Anterior cingulate cortex (tissue), 58 donors: ENCODE data around the gene BCL11A.
A peak's percentile ranks its signal among the peaks of the same experiment; 100 is the strongest.

Experiments
- DNase-seq, 58 donors: peaks; one replicate each; lab custom pipeline; 2025; lab: John Stamatoyannopoulos, UW

BCL11A gene

DNA sequence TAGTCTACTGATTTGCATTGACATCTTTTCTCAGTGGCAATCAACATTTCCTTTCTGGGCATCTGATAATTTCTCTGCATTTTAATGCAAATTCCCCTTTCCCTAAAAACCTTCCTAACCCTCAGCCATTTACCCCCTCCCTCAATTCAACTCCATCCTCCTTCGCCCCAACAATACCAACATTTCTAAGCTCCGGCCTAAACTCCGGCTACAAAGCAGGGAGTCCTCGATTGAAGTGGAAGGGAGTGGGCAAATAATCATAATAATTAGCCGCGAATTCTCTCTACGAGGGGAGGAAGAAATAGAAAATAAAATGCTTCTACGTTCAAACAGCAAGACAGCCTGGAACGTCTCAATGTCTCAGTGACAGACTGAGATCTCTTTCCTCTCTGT, 4.6 kb downstream of the BCL11A start:
- DNase-seq = no peak

DNA sequence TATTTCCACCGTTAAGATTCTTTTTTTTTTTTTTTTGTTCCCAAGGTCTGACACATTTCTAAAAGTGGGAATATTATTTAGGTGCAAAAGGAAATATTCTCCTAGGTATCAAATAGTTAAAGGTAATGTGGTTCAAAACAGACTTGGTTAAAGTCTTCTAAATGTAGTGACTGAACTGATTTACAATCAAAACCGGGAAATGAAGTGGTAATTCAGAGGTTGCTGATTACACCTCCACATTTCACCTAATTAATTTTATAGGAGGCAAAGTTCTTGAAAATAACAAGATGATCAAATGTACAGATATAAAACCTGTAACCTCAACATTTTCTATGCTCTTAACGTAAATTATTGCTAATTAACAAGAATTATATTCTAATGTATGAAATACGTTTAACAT, 5.1 kb downstream of the BCL11A start:
- no peak for DNase-seq

DNA sequence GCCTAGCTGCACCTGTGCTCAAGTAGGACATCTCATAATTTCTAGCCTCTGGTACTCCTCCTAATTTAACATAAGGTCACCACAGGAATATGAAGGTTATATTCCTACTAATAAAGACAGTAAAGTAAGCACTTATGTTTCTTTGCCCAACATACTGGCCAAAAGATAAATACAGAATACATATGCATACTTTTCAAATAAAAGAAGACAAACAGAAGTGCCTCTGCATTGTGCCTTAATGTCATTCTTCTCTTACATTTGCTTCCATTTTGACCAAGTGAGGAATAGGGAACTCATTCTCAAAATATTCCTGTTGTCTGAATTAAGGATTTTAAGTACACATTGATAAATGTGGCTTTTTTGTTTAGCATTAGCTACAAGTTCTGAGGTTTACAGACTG, 5.6 kb downstream of the BCL11A start:
- no peak for DNase-seq

DNA sequence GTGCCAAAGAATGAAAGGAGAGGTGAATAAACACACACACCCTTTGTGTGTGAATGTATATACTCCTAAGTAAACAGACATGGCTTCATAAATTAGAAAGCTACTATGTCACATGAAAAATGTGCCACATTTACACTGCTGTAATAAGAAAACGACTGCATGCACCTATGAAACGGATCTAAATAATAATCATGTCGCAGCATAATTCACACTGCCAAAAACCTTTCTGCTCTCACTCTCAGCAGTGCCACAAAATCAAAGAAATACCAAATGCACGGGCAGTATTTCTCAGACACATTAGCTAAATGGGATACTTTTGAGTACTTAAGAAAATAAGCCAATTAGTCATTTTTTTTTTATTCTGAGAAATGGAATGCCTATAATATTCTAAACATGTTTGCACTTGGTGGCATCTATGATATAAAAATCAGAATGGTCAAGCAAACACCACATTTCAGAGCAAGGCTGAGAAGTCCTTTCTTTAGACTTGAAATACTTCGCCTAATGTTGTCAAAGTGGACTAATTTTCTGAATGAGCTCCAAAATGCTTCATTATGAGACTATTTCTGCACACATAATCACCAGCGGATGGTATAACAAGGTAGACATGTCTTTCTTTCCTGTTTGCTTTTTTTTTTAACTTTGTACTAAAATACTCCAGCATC, 6.6 kb downstream of the BCL11A start:
- no peak for DNase-seq

DNA sequence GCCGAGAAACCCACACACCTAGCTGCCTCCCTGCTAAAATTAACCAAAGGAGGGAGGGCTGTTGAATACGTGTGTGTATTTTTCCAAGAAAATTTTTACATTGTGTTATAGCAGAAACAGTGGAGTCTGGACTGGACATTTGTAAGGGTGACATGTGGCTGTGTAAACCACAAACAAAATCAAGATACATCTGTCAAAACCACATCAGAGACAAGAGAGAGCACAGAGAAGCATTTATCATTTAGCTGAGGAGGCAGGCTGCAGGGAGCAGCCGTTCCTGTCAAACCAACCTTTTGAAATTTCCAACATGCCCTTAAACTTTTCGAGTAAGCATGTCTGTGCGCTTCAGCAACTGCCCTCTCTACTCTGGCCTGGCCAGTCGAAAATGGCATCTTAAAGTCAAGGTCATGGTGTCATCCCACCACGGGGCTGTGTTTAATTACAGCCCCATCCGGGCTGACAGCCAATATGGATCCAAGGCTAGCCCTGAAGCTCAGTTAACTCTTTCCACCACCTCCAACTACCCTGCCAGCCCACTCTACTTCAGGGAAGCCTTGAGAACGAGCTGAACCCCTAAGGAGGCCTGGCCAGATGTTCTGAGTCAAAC, 8.4 kb downstream of the BCL11A start:
- no peak for DNase-seq

DNA sequence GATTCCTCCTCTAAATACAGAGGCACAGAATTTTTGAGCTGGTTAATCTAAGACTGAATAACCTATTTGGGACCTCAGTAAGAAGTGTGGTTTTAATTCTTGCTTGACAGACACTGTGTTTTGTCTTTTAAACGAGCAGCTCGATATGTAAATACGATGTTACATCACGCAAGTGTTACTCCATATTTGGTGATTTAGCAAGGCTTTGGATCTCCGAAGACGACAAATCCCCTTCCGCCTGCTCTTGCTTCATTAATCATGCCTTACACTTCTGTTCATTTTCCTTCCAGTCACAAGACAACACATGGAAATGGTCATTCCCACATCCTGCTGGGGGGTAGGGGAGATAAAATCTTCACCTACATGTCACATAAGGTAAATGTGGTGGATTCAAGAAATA, 9.4 kb downstream of the BCL11A start:
- no peak for DNase-seq

DNA sequence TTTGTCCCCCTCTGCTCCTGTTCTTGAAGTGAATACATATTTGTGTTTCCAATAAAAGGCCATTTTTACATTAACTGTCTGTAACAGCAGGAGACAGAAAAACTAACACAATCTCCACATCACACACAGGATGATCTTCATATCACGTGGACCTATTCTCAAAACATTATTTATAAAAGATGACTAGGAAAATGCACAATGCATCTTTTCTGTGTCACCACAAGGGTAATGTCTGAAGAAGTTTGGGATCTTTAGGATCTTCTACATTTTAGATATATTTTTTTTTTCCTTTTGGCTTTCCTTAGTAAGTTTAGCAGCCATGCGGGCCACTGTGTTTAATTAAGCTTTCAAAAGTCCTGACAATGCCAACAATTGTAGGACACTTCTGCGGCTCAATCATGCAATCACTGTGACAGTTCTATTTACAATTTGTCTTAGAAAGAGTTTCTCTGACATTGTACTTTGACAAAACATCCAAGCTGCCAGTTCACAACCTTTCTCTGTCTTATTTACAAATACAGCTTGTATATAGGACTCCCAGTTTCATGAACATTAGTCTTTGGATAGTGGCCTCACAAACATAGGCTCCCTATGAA, 12.3 kb downstream of the BCL11A start:
- no peak for DNase-seq

DNA sequence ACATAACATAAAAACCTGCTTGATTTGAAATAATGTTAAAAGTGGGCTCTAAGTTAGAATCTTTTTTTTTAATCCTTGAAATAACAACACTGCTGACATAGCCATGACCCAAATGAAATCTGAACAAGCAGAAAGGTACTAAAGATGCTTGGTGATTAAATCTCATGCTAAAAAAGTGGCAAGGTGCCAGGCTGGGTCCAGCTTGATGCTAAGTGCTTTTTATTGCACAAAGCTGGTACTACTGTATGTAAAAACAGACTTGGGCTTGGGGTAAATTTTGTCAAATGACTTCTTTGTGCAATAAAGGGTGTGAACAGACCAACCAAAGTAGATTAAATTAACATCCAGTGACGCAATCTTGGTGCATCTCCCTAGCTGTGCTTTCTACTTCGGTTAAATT, 13.4 kb downstream of the BCL11A start:
- no peak for DNase-seq

DNA sequence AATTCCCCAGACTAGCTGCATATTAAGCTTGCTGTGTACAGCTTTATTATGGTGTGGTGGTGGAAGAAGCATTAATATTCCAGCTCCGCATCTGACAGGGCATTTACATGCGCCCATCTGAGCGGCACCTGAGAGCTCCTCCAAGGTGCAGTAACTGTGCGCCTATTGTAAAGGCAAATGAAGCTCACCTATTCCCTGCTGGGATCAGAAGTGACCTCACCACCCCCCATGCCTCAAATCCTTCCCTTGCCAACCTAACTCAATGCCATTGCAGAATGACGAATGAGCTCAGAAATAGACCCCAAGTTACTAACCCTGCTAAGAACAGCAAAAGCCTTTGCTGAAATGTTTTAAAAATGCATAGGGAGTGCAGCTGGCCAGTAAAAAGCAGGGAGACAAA, 14.3 kb downstream of the BCL11A start:
- DNase-seq = no peak

DNA sequence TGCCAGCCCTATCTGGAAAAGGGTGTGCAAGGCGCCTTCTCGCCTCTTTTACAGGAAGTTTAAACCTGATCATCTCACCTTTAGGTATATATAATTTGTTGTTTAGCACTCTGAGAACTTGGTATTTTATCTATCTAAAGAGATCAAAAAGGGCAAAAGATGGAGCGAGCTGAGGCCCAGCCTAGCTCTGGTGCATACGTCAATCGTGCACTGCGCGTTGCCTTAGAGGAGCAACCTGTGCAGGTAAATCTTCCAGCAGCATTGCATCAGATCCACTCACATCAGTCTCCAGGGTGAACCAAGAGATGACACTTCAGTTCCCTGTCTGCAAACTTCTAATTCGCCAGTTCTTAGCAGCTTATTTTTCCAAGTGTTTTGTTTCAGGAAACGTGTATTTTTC, 15.4 kb downstream of the BCL11A start:
- DNase-seq = no peak

DNA sequence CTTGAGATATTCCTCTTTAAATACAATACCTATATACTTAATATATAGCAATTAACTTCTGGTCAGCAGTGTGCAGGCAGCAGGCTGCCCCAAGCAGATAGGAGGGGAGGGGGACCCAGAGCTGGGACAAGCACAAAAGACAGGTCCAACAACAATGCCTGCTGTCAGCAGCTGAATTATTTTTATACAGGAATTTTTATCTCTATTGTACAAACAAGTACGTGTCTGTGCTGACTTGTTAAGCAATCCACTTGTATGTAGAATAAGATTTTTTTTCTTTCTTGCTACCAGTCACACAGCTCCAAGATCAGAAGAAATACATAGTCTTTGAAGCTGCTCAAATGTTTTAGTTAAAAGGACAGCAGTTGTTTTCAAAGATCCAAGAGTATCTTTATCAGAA, 16.7 kb downstream of the BCL11A start:
- DNase-seq = no peak

DNA sequence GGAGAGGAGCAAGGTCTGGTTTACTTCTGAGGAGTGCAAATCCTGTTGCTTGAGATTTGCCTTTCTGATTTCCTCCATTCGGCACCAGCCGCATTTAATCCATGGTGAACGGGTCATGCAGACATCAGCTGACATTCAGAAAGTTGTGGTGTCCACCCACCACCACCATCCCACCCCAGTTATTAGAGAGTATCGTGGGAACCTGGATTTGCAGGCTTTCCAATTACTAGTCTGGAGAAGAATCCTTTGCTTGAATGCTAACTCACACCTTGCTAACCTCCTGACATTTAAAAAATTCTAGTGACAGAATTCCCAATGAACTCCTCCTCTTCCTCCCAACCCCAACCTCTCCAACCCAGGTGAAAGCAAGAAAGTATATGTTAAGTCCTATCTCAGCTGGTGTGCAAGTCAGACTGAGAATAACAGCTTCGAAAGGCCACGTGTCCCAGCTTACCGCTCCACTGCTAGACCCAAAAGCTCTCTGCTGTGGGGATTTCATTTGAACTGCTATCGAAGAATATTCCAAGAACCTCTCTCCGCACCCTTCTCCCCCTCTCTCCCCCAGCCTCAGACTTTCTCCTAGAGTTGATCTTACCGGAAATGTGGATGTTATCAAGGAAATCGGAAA, 17.7 kb downstream of the BCL11A start:
- DNase-seq = no peak

DNA sequence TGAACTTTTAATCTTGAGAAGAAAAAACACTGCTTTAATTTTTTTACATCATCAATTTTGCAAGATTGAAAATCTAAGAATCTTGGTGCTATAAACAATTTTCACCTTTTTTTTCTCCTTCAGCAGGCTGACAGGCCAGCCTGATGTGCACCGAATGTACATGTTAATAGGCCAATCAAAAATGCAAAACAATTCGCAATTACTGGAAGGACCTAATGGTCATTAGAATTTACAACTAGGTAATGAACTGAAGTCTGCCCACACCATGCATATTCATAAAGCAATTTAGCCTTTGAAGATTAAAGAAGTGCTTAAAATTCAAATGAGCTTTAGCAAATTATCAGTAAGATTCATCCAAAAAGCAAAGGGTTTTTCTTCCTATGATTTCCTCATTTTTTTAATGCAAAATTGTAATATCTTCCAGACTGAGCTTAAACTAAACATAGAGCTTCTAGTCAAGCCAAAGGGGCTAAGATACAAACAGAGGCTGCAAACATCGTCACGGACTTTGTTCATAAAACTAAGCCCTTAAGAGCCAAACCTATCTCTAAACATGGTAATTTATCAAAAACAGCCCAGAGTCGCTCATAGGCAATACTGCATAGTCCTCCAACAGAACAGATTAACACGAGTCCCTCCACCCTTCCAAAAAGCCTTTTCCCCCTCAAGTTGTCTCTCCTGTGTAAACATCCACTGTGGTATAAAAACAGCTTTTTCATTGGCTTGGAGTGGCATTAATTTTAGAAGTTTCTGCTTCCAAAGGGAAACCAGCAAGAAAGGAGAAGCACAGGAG, 18.4 kb downstream of the BCL11A start:
- DNase-seq = no peak

DNA sequence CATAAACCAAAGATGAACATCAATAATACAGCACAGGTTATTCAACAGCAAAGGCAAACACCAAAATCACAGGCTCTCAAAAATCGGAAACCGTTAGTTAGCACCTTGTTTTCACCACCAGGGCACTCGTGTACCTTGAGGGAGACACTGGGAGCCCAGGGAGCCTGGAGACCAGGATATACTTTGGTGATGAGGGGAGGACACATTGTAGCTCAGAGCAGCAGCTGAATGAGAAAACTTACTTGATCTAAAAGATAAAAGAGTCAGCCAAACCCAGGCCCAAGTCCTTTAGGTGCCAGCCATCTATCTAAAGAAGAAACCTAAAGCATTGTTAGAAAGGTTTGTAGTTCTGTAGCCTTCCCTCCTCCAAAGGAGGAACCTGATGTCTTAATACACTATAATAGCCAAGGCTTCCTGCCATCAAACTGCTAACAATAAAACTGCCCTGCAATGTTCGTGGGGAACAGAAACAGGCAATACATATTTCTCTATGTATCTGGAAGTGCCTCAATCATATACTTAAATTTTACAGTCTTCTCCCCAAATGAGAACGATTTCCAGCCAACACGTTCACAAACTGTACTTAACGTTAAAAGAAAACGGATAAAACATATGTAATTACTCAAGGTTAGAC, 19.3 kb downstream of the BCL11A start:
- peak in 1 of 58 donors; percentile 34 for DNase-seq

DNA sequence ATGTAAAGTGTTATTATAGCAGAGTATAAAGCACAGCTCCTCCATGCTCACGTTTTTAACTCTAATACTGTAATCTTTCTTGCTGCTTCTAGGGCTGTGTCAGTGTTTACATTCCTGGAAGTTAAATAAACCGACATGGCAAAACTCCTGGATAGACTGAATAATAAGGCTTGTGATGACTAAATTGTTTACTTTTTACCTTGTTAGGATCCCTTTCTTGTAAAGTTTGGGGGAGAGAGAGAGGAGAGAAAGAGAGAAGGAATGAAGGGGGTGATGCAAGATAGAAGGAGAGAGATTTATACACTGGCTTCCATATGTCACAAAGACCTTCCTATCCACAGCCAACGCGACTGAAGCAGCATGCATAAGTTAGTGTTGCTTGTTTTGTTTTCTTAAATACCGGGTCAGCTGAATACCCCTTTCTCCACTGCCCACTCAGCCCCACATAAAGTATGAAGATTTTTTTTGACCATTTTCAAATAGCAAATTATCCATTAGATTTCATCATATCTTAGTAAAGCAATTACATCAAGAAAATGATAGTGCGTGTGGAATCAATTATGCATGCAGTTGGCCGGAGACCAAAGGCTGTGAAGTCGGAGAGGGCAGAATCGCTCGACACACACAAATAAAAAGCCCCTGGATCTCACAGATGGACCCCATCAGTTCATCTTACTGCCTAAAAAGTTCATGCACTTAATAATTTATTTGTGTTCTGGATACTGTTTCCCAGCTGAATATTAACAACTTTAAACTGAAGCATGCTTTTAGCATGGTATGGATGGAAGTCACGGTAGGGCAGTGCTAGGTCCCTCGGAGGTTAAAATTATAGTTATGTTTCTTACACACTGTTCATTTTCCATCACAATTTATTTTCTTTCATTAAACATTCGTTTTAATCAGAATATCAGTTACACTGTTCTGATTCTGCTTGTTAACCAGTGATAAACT, 20.1 kb downstream of the BCL11A start:
- no peak for DNase-seq

DNA sequence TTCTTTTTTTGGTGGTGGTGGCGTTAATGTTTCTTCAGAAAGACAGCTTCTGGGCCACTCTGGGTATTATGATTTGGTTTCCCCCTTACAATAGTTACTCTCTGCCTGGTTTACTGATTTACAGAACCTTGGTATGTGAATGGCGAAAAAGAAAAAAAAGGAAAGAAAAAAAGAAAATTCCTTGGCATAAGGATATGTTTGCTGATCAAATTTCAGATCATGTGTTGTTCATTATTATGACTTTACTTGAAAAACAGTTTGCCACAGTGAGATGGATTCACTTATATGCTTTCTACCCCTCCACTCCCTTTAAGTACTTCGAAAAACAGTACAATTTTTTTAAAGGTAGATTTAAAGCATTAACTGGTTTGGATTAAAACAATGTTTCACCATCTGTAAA, 21.0 kb downstream of the BCL11A start:
- DNase-seq = no peak

DNA sequence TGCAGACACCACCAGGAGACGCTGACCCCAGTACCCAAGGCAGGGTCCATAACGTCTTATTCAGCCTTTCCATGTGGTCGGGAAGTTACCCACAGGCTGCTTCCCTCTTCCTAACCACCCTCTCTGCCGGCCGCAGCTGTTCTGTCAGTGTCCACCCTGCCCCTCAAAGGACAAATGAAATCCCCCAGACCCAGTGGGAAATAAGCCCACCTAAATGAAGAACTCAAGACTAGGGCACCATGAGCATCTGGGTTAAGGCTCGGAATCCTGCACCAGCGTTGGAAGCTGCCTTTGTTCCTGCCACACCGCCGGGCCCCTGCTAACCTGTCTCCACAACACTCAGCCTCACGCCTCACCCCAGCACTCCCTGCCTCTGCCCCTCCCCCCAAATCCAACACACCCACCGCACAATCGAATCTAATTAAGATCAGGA, 21.7 kb downstream of the BCL11A start:
- DNase-seq = no peak

DNA sequence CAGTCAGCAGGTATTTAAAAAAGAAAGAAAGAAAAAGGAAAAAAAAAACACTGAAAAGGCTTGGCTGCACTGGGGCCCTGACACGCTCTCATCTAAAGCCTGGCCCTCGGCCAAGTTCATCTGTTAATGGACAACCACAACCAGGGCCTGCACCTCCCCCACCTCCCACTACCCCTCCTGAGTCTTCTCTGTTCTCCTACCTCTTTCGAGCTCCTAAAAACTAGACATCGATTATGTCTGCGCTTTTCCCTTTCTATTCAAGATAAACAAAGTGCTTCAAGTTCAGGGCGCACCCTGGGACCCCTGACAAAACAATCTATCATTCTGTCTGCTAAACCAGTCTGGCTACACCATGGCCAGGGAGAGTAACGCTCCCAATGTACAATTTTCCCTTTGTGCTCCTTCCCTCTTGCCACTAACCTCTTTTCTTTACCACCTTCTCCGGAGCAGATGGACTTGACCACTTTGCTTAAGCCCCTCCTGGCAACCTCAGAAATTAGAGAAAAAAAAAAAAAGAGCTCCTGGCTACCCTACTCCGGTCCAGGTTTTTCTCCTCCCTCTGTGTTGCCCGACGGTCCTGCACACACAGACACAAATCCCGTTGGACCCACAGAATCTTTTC, 22.7 kb downstream of the BCL11A start:
- peak in 1 of 58 donors; percentile 39 for DNase-seq
